Ovary (tissue), 3 donors: Measurements from ENCODE around the gene C1QTNF6.

ENCODE experiments used
- CTCF ChIP-seq, 3 donors: fragments of 450-650 bp in 2 of 3; fragments of 200-600 bp in 1 of 3; IDR thresholded peaks; one replicate each; pipeline versions ENCODE4 v1.5.1 to v1.8.0; 2016 to 2022; ENCODE audit warnings: antibody characterized with exemption in 3 of 3, mild to moderate bottlenecking in 1 of 3
- POLR2A ChIP-seq: fragments of 450-650 bp; IDR thresholded peaks from one replicate; pipeline ENCODE4 v1.6.1; 2017; ENCODE audit warnings: antibody characterized with exemption, mild to moderate bottlenecking, moderate library complexity
- donor health status: DM: no; HTN: no; CAD: no.

- TF ChIP-seq CTCF (IDR thresholded peaks at IDR 0.05) (no peak), POLR2A (no peak)
Observed at GRCh38 chr22:37228106-37229011, 40.3 kb upstream of the C1QTNF6 start.
